HG02870 (cell line): ENCODE data around the gene PILRB.

Experiments used
- ATAC-seq: cut with Tn5 transposase; IDR thresholded peaks from one replicate; pipeline ENCODE4 v1.9.1; 2021; ENCODE audit warnings: mild to moderate bottlenecking, moderate library complexity; ENCODE audit not compliant: unreplicated experiment

The PILRB gene

DNA sequence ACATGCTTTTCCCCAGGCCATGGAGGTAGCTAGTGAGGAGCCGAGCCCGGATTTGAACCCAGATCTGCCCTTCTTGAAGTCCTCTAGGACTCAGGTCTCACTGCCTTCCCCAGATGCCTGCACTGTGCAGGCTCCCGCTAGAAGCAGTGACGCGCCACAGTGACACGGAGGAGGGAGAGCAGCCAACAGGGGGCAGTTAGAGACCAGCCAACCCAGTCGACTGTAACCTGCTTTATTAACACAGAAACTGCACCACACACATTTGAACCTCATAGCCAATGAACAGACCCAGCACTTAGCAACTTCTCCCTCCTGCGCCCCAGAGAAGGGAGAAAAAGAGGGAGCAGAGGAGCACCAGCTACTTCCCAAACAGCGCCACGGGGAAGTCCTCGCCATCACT, 42.7 kb downstream of the PILRB start:
- ATAC-seq: no peak

DNA sequence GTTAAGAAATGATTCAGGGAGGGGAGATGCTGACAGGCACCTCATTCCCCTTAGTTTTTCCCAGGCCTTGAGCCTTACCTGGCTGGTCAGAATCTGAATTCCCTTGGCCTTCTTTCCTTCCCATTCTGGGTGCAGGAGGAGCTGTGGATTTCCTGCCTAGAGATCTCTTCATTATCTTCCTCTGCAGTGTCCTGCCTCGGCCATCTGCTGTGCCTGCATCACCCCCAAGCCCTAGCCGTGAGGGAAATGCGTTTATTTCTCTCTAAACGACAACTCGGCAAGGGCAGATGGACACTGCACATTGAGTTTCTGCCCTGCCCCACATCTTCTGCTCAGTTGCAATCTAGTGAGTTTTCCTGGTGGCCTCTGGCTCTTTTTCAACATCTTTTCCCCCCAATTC, 43.9 kb downstream of the PILRB start:
- no peak for ATAC-seq

DNA sequence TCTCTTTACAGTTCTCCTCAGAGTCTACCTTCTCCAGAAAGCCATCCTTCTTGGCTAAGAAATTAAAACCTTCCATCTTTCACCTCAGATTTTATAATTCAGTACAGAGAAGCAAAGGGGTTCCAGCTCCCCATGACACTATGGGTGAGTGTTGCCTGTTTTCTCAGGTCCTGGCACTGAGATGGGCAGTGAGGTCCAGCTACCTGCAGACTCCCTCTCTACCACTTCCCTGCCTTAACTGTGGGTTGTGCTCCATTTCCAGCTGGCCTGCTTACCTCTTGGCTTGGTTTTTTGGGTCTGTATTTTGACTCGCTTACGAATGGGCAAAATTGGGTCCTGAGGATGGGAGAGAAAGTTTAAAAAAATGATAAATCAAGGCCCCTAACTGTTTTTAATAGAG, 44.3 kb downstream of the PILRB start:
- no peak for ATAC-seq

DNA sequence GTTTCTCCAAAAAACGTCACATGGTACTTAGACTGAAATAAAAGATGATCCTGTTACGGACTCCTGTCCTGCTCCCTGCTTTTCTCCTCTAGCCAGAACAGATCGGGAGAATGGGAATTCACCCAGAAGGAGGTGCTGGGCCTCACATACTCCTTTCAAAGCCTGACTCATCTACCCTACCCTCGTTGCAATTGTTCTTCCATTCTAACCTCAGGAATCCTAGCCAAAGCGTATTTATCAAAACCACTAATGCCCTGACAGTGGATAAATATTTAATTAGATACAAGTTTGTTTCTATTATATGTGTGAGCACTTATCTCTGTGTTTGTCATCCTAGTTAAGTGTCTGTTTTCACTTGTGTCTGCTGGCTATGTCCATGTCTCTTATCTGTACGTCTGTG, 48.9 kb downstream of the PILRB start:
- no peak for ATAC-seq

DNA sequence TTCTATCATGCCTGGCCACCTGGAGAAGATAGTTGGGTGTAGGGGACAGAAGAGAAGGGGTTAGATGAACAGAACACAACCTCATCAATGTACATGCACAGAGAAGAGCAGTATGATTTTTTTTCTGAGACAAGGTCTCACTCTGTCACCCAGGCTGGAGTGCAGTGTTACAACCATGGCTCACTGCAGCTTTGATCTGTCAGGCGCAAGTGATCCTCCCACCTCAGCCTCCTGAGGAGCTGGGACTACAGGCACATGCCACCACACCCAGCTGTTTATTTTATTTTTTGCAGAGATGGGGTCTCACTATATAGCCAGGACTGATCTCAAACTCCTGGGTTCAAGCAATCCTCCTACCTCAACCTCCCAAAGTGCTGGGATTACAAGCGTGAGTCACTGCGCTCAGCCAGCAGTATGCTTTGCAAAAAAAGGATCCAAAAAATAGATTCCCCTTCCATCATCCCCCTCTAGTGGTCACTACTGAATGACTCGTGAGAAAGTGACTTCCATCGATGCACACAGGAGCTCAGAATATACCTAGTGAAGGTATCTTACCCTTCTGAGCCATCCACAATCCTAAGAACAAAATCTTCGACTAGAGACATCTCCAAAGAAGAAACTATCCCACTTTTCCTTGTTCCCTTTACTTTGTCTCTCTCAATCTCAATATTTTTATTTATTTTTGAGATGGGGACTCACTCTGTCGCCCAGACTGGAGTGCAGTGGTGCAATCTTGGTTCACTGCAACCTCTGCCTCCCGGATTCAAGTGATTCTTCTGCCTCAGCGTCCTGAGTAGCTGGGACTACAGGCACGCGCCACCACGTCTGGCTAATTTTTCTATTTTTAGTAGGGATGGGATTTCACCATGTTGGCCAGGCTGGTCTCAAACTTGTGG, 49.6 kb downstream of the PILRB start:
- ATAC-seq: no peak

DNA sequence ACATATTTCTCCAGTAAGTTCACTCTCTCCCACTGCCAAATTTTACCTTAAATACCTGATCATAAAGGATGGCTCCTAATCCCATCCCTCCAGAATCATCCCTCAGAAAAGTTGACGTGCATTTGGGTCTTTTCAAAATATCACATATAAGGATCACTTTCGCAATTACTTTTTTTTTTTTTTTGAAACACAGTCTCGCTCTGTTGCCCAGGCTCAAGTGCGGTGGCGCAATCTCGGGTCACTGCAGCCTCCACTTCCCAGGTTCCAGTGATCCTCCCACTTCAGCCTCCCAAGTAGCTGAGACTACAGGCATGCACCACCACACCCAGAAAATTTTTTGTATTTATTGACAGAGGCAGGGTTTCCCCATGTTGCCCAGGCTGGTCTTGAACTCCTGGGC, 53.2 kb downstream of the PILRB start:
- ATAC-seq: no peak

DNA sequence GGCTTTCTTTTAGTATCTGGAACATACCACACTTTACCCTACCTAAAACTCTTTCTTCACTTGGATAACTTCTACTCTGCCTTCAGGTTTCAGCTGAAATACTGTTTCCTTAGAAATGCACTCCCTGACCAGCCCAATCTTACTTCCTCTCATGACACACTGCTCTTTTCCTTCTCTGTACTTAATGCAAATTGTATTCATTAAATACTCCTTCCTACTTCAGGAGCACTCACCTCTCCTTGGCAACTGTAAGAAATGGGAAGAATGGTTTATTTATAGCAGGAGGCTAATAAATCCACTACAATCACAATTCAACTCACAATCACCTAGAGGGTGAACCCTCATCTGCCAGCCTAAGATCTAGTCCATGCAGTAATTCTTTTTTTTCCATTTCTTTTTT, 55.4 kb downstream of the PILRB start:
- no peak for ATAC-seq

DNA sequence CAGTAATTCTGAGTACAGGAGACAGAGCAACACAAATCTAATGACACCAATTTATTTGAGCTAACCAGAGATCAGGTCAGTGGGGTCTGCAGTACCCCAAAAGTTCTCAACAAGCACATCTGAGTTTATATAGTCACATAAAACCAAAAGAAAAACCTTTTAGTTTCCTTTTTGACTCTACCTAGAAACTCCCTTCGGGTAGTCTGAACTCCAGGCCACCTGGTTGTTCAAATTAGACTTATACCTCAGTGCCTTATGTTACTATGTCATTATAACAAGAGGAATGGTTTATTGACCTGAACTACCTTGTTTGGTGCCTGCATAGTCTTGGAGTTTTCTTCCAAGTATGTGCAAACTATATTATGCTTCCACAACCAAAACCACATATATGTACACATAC, 56.0 kb downstream of the PILRB start:
- ATAC-seq: no peak

DNA sequence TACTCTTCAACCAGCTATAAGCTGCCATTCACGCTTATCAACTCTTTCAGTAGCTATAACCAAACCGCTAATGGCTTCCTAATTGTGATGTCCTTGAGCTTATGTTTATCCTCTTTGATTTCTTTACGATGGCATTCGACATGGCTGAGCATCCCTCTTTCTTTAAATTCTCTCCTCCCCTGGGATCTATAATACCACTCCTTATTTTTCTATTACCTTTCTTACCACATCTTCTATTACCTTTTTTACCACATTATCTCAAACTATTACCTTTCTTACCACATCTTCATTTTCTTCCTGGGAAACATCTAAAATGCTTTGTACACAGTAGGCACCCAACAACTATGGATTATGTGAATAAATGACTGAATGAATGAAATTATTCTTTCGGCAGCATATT, 57.5 kb downstream of the PILRB start:
- no peak for ATAC-seq
